SK-N-DZ (cell line): Measurements from ENCODE around the gene PKIB.
A peak's percentile ranks its signal among the peaks of the same experiment; 100 is the strongest.
"Not testable (repeated sequence)": the region's sequence is repeated elsewhere in the genome, so short reads cannot be mapped to it uniquely, and the experiment has no call there.

Experiments used
- DNase-seq: peaks from one replicate; pipeline ENCODE4 v3.0.0-alpha.2; 2015; ENCODE audit warnings: low spot score
- small RNA-seq, 2 experiments: library from RNA; depleted of rRNA; stranded (forward); fragments of <200 nt; gene quantifications; one replicate each; pipeline ENCODE3, GENCODE V24; 2014

The PKIB gene

GRCh38 chr6:122744856-122745255 is 134.7 kb downstream of the PKIB start:
- not testable (repeated sequence) for DNase-seq

- no peak for DNase-seq
Measured at GRCh38 chr6:122746688-122747087, 136.5 kb downstream of the PKIB start.

- DNase-seq: no peak
Measured at GRCh38 chr6:122747573-122747972, 137.4 kb downstream of the PKIB start.

GRCh38 chr6:122748945-122749344 is 138.7 kb downstream of the PKIB start:
- DNase-seq: not testable (repeated sequence)

GRCh38 chr6:122749451-122750050 is 139.3 kb downstream of the PKIB start:
- DNase-seq: no peak

- no peak for DNase-seq
Measured at GRCh38 chr6:122751326-122751725, 141.1 kb downstream of the PKIB start.

- DNase-seq: no peak
Measured at GRCh38 chr6:122752459-122752858, 142.3 kb downstream of the PKIB start.

GRCh38 chr6:122753000-122753687 is 142.9 kb downstream of the PKIB start:
- no peak for DNase-seq

GRCh38 chr6:122753688-122754056 is 143.5 kb downstream of the PKIB start:
- no peak for DNase-seq

- no peak for DNase-seq
Measured at GRCh38 chr6:122754191-122754731, 144.1 kb downstream of the PKIB start.

GRCh38 chr6:122755901-122756300 is 145.7 kb downstream of the PKIB start:
- DNase-seq: no peak

GRCh38 chr6:122758927-122759334 is 148.7 kb downstream of the PKIB start:
- peak; percentile 50 for DNase-seq

- no peak for DNase-seq
Measured at GRCh38 chr6:122760330-122760729, 150.1 kb downstream of the PKIB start.

- DNase-seq: no peak
Measured at GRCh38 chr6:122766256-122766655, 156.1 kb downstream of the PKIB start.

GRCh38 chr6:122770835-122771601 is 160.8 kb downstream of the PKIB start:
- DNase-seq: no peak

GRCh38 chr6:122772724-122773415 is 162.7 kb downstream of the PKIB start:
- peak; percentile 84 for DNase-seq

Small RNA genes lying within 50 kb of the gene (small RNA-seq; reads per million reads assigned to genes)
- 0.03 to 0.35 reads per million in 2 experiments for gene RN7SL564P
